ENCODE results near the gene NPEPL1. TPM values are rescaled to one million over a fixed set of nuclear protein-coding genes. Genes with fewer than 3 reads are reported as not detected.
A peak's percentile ranks its signal among the peaks of the same experiment; 100 is the strongest.

Gene NPEPL1
- total RNA-seq, 2 experiments from 2014 or later, result 15.4 to 17.1 TPM

DNA sequence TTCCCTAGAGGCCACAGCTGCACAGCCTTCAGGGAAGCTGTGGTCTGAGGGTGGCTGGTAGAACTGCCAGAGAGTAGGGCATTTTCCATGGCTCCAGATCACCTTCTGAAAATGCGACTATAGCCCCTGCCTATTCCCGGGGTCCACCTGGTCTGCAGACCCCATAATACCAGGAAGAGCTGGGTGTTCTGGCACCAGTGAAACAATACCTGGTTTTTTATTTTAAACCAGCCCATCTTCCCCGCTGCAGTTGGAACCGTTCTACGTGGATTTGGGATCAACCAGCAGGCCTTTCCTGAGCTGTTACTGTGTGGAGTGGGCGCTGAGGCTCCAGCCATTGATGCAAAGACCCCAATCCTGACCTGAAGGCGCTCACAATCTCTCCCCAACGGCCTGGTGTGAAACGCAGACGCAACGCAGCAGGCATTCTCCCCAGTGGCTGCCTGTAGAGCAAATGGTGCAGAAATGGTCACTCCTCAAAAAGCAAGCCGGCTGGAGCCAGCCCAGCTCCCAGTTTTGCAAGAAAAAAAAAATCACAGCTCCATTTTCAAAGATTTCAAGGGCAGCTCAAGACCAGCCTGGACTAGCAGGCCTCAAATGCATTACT is 11.3 kb downstream of the NPEPL1 start:
- ATAC-seq (no peak), DNase-seq (no peak)
- no peaks in the 10 kb centered on the region for H3K9me3 Mint-ChIP-seq
- H3K27me3 Mint-ChIP-seq, result no peaks in the 10 kb centered on the region
- no peak overlapping the region for H3K4me3 Mint-ChIP-seq
- intact Hi-C loops (cut with micrococcal nuclease), result no loop called here
- POLR2A ChIA-PET, result interaction anchor here (1.6 kb wide), 1 partner anchor 10 kb away, joined by 7 read pairs; no protein-coding TSS in a partner anchor
- H3K4me1 Mint-ChIP-seq (ENCODE audit: low read depth), result peaks cover 2% of the 10 kb centered on the region
- H3K27ac Mint-ChIP-seq, result no peak overlapping the region
- peaks cover 21% of the 10 kb centered on the region for H3K36me3 Mint-ChIP-seq (ENCODE audit: low read depth)
- TF ChIP-seq, protein P1, sequence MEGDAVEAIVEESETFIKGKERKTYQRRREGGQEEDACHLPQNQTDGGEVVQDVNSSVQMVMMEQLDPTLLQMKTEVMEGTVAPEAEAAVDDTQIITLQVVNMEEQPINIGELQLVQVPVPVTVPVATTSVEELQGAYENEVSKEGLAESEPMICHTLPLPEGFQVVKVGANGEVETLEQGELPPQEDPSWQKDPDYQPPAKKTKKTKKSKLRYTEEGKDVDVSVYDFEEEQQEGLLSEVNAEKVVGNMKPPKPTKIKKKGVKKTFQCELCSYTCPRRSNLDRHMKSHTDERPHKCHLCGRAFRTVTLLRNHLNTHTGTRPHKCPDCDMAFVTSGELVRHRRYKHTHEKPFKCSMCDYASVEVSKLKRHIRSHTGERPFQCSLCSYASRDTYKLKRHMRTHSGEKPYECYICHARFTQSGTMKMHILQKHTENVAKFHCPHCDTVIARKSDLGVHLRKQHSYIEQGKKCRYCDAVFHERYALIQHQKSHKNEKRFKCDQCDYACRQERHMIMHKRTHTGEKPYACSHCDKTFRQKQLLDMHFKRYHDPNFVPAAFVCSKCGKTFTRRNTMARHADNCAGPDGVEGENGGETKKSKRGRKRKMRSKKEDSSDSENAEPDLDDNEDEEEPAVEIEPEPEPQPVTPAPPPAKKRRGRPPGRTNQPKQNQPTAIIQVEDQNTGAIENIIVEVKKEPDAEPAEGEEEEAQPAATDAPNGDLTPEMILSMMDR (IDR thresholded peaks at IDR 0.05), result no peak
- CTCF ChIA-PET, result interaction anchor here (1.4 to 2.3 kb wide), 3 partner anchors 10 to 57 kb away, joined by 3 to 6 read pairs (median 6); no protein-coding TSS in a partner anchor

DNA sequence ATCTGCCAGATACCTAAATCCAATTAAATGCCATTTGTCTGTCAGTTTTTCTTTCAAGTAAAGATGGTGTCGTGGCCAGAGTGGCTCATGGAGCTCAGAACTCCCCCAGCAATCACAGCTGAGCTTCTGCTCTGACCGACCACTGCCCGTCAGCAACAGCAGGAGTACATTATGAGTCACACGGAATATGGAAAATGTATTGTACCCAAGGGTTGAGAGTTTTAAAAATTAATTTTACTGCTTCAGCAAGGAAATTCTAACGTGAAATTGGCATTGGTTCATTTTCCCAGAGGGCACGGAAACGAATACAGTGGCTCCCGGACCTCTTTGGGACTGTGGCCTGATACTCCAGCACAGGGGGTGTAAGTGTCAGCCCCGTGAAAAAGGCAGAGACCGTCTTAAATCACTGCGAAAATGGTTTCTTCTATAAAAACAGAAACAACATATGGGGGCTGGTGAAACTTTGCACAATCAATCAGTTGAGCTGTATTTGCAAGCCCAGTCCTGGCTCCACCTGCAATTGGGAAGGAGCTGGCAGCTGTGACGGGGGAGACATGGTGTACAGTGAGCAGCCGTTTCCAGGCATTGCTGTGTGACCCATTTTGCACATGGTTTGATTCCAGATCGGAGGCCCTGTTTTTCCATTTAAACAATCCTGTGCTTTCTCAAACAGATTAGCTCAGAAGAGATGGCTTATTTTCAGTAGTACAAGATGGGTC is 12.8 kb downstream of the NPEPL1 start:
- Mint-ChIP-seq H3K4me1 (ENCODE audit: low read depth) (peaks cover under 1% of the 10 kb centered on the region), H3K36me3 (ENCODE audit: low read depth) (peaks cover 15% of the 10 kb centered on the region), H3K4me3 (no peak overlapping the region), H3K27ac (peak overlapping the region; percentile 24), H3K9me3 (no peaks in the 10 kb centered on the region), H3K27me3 (no peaks in the 10 kb centered on the region)
- CTCF ChIA-PET, result interaction anchor here (1.0 to 2.3 kb wide), 4 partner anchors 12 to 791 kb away, joined by 3 to 6 read pairs (median 4); no protein-coding TSS in a partner anchor
- POLR2A ChIA-PET, result interaction anchor here (0.6 kb wide), 1 partner anchor 266 kb away, joined by 3 read pairs; no protein-coding TSS in a partner anchor
- ATAC-seq, result no peak
- TF ChIP-seq, protein P1 (IDR thresholded peaks at IDR 0.05), result no peak
- intact Hi-C loops (cut with micrococcal nuclease), result no loop called here
- DNase-seq, result no peak

DNA sequence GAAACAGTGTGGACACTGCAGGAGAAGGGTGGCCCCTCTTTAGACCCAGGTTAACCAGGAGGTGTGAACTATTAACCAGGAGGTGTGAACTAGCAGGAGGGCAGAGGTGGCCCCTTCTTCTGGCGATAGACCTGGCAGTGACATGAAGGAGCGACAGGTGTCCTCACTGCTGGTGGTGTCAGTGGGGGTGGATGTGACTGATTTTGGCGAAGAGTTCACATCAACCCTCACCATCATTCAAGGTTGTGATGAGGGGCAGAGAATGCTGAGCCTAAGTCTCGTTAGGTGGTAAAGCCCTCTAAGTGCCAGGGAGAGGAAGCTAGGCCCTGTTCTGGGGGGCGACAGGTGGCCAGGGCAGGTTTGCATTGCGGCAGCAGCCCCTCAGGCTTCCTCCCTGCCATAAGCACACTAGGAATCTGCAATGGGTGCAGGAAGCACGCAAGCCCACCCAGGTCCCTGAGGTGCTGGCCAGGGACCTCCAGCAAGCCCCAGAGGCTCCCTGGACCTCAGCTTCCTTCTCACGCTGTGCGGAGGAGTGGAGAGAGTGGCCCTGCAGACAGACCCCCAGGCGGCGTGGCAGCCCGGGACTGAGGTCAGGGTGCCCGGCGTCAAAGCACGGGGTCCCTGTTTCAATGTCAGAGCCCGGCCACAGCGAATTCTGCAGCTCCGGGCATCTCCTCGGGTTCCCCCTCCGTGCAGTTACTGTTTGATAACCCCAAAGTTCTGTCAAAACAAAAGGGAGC is 13.7 kb downstream of the NPEPL1 start:
- Mint-ChIP-seq H3K9me3 (no peaks in the 10 kb centered on the region), H3K4me1 (ENCODE audit: low read depth) (no peaks in the 10 kb centered on the region), H3K36me3 (ENCODE audit: low read depth) (peaks cover 15% of the 10 kb centered on the region), H3K27ac (no peak overlapping the region), H3K27me3 (no peaks in the 10 kb centered on the region), H3K4me3 (no peak overlapping the region)
- intact Hi-C loops (cut with micrococcal nuclease), result no loop called here
- TF ChIP-seq, protein P1 (IDR thresholded peaks at IDR 0.05), result no peak
- ChIA-PET POLR2A (interaction anchor here (0.6 kb wide), 1 partner anchor 265 kb away, joined by 3 read pairs; no protein-coding TSS in a partner anchor), CTCF (interaction anchor here (1.0 to 2.3 kb wide), 3 partner anchors 13 to 225 kb away, joined by 3 to 6 read pairs (median 6); no protein-coding TSS in a partner anchor)
- DNase-seq, result no peak
- ATAC-seq, result no peak

DNA sequence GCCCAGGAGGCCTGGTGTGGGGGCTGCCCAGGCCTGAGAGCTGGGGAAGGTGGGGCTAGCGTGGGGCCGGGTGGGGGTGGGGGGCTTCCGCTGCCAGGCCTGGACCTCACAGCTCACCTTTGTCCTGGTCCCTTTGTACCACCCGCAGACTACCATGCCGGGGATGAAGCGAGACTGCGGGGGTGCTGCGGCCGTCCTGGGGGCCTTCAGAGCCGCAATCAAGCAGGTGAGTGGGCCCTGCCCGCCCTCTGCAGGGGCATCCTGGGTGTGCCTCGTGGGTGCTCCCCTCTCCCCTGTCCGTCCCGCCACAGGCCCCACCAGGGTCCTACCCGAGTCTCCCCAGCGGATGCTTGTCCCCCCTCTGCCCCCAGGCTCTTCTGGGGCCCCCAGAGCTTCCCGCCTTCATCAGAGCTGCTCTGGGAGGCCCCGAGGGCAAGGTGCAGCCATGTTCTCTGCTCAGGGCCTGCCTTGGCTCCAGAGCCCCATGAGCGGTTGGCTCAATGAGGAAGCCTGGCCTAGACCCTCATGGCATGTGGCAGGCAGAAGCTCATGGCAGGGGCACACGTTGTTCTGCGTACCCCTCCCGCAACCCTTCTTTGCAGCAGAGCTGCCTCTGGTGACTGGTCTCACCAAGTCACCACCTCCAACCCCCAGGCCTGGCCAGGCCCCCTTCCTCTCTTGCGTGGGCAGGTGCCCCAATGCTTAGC is 14.5 kb downstream of the NPEPL1 start:
- Mint-ChIP-seq H3K36me3 (ENCODE audit: low read depth) (peaks cover 15% of the 10 kb centered on the region), H3K4me3 (no peak overlapping the region), H3K27me3 (no peaks in the 10 kb centered on the region), H3K4me1 (ENCODE audit: low read depth) (no peaks in the 10 kb centered on the region), H3K9me3 (no peaks in the 10 kb centered on the region), H3K27ac (no peak overlapping the region)
- ChIA-PET CTCF (no interaction called here), POLR2A (no interaction called here)
- ATAC-seq, result no peak
- intact Hi-C loops (cut with micrococcal nuclease), result no loop called here
- no peak for DNase-seq
- TF ChIP-seq, protein P1 (IDR thresholded peaks at IDR 0.05), result no peak
